ENCODE measurements around the gene PARVA.

- TF ChIP-seq CTCF (IDR thresholded peaks at IDR 0.05) (no peak), SIN3A (IDR thresholded peaks at IDR 0.05; ENCODE audit: borderline replicate concordance, insufficient read depth, low read depth, low read length) (no peak), REST (IDR thresholded peaks at IDR 0.05; ENCODE audit: insufficient read depth in 1 of 2, low read depth in 2 of 2, low read length in 1 of 2) (no peak), POLR2AphosphoS5 (IDR thresholded peaks at IDR 0.05; ENCODE audit: low read depth, low read length) (no peak)
Observed at GRCh38 chr11:12361682-12362081, 15.7 kb upstream of the PARVA start.

All from Panc1 (cell line).